DND-41 (cell line): ENCODE results near the gene TGDS.

Experiments
- EZH2 ChIP-seq: IDR thresholded peaks from 3 replicates; pipeline ENCODE4 v1.6.1; 2012; ENCODE audit warnings: borderline replicate concordance, low read depth, mild to moderate bottlenecking, moderate library complexity, low read length, inconsistent platforms; ENCODE audit not compliant: severe bottlenecking
- TF ChIP-seq, protein P1 (sequence below): IDR thresholded peaks from 2 replicates; pipeline ENCODE4 v1.5.1; 2012; ENCODE audit warnings: borderline replicate concordance, low read length, moderate library complexity, mild to moderate bottlenecking; ENCODE audit not compliant: poor library complexity, severe bottlenecking; ENCODE audit errors: extremely low read depth

DNA sequence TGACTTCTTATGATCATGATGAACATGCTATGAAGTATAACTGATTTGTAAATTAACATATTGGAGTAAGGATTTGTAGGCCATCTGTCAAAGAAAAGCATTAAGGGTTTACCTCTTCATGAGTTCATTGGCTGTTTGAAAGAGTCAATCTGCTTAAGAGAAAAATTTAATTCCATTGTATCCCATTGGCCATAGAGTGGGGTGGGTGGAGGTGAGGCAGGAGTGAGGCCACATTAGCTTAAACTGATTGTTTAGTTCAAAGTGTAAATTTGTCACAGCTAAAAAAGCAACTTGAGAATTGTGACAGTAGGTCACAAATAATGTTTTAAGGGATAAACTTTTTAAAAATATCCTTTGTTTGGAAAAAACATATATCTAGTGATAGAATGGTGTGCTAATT lies 17.1 kb upstream of the TGDS start:
- TF ChIP-seq, protein P1, sequence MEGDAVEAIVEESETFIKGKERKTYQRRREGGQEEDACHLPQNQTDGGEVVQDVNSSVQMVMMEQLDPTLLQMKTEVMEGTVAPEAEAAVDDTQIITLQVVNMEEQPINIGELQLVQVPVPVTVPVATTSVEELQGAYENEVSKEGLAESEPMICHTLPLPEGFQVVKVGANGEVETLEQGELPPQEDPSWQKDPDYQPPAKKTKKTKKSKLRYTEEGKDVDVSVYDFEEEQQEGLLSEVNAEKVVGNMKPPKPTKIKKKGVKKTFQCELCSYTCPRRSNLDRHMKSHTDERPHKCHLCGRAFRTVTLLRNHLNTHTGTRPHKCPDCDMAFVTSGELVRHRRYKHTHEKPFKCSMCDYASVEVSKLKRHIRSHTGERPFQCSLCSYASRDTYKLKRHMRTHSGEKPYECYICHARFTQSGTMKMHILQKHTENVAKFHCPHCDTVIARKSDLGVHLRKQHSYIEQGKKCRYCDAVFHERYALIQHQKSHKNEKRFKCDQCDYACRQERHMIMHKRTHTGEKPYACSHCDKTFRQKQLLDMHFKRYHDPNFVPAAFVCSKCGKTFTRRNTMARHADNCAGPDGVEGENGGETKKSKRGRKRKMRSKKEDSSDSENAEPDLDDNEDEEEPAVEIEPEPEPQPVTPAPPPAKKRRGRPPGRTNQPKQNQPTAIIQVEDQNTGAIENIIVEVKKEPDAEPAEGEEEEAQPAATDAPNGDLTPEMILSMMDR, result no peak
- TF ChIP-seq EZH2, result no peak
